Ascending aorta (tissue), 2 donors: Measurements from ENCODE around the gene TCOF1. TPM values are rescaled to one million over a fixed set of nuclear protein-coding genes. Genes with fewer than 3 reads are reported as not detected.
A peak's percentile ranks its signal among the peaks of the same experiment; 100 is the strongest.

Experiments
- DNase-seq, 2 donors: peaks; one replicate each; pipeline ENCODE4 v3.0.0-alpha.2; 2019; ENCODE audit warnings: low spot score in 2 of 2
- H3K27ac ChIP-seq, 2 donors: fragments of 200-600 bp; sonication (generic); one replicate each; pipeline ENCODE4 v1.5.1; 2016 to 2017; ENCODE audit warnings: mild to moderate bottlenecking in 1 of 2
- H3K27me3 ChIP-seq: fragments of 200-600 bp; sonication (generic); one replicate; pipeline ENCODE4 v1.5.1; 2017
- H3K36me3 ChIP-seq, 2 donors: fragments of 200-600 bp; sonication (generic); one replicate each; pipeline ENCODE4 v1.5.1; 2016
- H3K4me1 ChIP-seq, 2 donors: fragments of 200-600 bp; sonication (generic); one replicate each; pipeline ENCODE4 v1.5.1; 2016 to 2017; ENCODE audit warnings: mild to moderate bottlenecking in 1 of 2
- H3K4me3 ChIP-seq, 2 donors: fragments of 200-600 bp; sonication (generic); one replicate each; pipeline ENCODE4 v1.5.1; 2016 to 2017; ENCODE audit warnings: mild to moderate bottlenecking in 1 of 2
- H3K9me3 ChIP-seq, 2 donors: fragments of 200-600 bp; sonication (generic); one replicate each; pipeline ENCODE4 v1.5.1; 2016
- CTCF ChIP-seq, 3 experiments: fragments of 200-600 bp in 2 of 3; fragments of 450-650 bp in 1 of 3; sonication (generic) in 2 of 3; IDR thresholded peaks; one replicate each; pipeline ENCODE4 v1.5.1; 2016 to 2019; ENCODE audit warnings: antibody characterized with exemption in 3 of 3, mild to moderate bottlenecking in 1 of 3, moderate library complexity in 1 of 3
- intact Hi-C: fragments of 100-400 bp; cut with DNase I; formaldehyde crosslinking; loops from one replicate; pipeline ENCODE4 v1.15.1; 2023
- total RNA-seq: library from RNA; depleted of rRNA; stranded (reverse); fragments of >200 nt; gene quantifications from one replicate; pipeline ENCODE4 v1.1.0, GENCODE V29; 2016

Gene TCOF1
- total RNA-seq, 1 donor from 2014 or later: 31.4 TPM

- Histone ChIP-seq H3K36me3 (no peaks in the 10 kb centered on the region), H3K4me3 (no peak overlapping the region), H3K9me3 (no peaks in the 10 kb centered on the region), H3K27me3 (no peaks in the 10 kb centered on the region), H3K27ac (no peak overlapping the region), H3K4me1 (no peaks in the 10 kb centered on the region)
- TF ChIP-seq CTCF (IDR thresholded peaks at IDR 0.05): no peak
- intact Hi-C loops: no loop called here
- no peak for DNase-seq
Observed at GRCh38 chr5:150347003-150347402, 10.5 kb upstream of the TCOF1 start.

GRCh38 chr5:150347451-150347850 is 10.0 kb upstream of the TCOF1 start:
- Histone ChIP-seq H3K4me3 (no peak overlapping the region), H3K36me3 (no peaks in the 10 kb centered on the region), H3K9me3 (no peaks in the 10 kb centered on the region), H3K27ac (no peak overlapping the region), H3K27me3 (no peaks in the 10 kb centered on the region), H3K4me1 (no peaks in the 10 kb centered on the region)
- TF ChIP-seq CTCF (IDR thresholded peaks at IDR 0.05): no peak
- intact Hi-C loops: no loop called here
- DNase-seq: no peak

DNA sequence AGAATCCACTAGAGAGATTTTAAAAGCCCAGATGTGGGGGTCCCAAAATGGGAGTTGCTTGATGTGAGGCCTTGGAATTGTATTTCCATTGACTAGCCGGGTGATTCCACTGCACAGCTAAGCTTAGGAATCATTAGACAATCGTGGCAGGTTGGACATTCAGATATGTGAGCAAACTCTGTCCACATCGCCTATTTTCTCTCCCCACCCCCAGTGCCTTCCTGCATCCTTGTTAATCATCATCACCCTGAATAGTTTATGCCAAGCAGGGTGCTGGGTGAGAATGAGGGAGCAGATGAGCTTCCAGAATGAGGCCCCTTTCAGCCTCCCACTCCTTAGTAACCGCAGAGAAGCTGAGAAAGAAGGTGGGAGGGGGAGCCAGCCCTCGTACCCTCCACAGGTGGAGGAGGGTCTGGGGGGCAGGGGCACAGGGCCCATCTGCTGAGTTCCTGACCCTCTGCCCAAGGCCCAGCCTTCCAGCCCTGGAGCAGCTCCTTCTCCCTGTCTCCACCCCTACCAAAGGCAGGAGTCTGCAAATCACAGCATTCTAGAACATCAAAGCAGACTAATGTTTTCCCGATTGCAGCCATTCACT is 7.7 kb upstream of the TCOF1 start:
- Histone ChIP-seq H3K27ac (no peak overlapping the region), H3K36me3 (no peaks in the 10 kb centered on the region), H3K9me3 (no peaks in the 10 kb centered on the region), H3K4me1 (no peaks in the 10 kb centered on the region), H3K4me3 (no peak overlapping the region), H3K27me3 (no peaks in the 10 kb centered on the region)
- no peak for TF ChIP-seq CTCF (IDR thresholded peaks at IDR 0.05)
- no peak for DNase-seq
- intact Hi-C loops: no loop called here

GRCh38 chr5:150350524-150351344 is 6.8 kb upstream of the TCOF1 start:
- Histone ChIP-seq H3K4me3 (no peak overlapping the region), H3K4me1 (no peaks in the 10 kb centered on the region), H3K9me3 (no peaks in the 10 kb centered on the region), H3K27me3 (no peaks in the 10 kb centered on the region), H3K27ac (no peak overlapping the region), H3K36me3 (no peaks in the 10 kb centered on the region)
- TF ChIP-seq CTCF (IDR thresholded peaks at IDR 0.05): peak; percentile 13 to 37 (median 21)
- intact Hi-C loops: no loop called here
- DNase-seq: peak; percentile 16 to 71

- Histone ChIP-seq H3K27ac (no peak overlapping the region), H3K27me3 (no peaks in the 10 kb centered on the region), H3K4me3 (no peak overlapping the region), H3K4me1 (no peaks in the 10 kb centered on the region), H3K9me3 (no peaks in the 10 kb centered on the region), H3K36me3 (no peaks in the 10 kb centered on the region)
- no peak for DNase-seq
- intact Hi-C loops: no loop called here
- no peak for TF ChIP-seq CTCF (IDR thresholded peaks at IDR 0.05)
Observed at GRCh38 chr5:150352244-150353031, 5.1 kb upstream of the TCOF1 start.
